BE2C (cell line): Measurements from ENCODE around the gene DNLZ.

Experiments used
- DNase-seq: peaks from one replicate; pipeline ENCODE4 v3.0.0-alpha.2; 2020
- H3K27me3 ChIP-seq: fragments of 250-450 bp; sonication (Bioruptor Pico); 2 replicates; pipeline ENCODE4 v1.5.1; 2020; ENCODE audit warnings: mild to moderate bottlenecking
- H3K36me3 ChIP-seq: fragments of 250-450 bp; sonication (Bioruptor Pico); 2 replicates; pipeline ENCODE4 v1.5.1; 2020; ENCODE audit warnings: mild to moderate bottlenecking
- H3K4me1 ChIP-seq: fragments of 250-450 bp; sonication (Bioruptor Pico); 2 replicates; pipeline ENCODE4 v1.5.1; 2020
- H3K4me3 ChIP-seq: 2 replicates; pipeline ENCODE4 v1.5.1; 2011; ENCODE audit warnings: low read depth, low read length
- H3K9me3 ChIP-seq: fragments of 250-450 bp; sonication (Bioruptor Pico); 2 replicates; pipeline ENCODE4 v1.5.1; 2020
- TF ChIP-seq, protein P1 (sequence below): IDR thresholded peaks from 2 replicates; pipeline ENCODE4 v1.5.1; 2012; ENCODE audit warnings: mild to moderate bottlenecking, low read depth, low read length

DNLZ gene

GRCh38 chr9:136341042-136341655 is 22.4 kb downstream of the DNLZ start:
- H3K27me3 ChIP-seq = no peaks in the 10 kb centered on the region
- no peaks in the 10 kb centered on the region for H3K9me3 ChIP-seq
- TF ChIP-seq, protein P1, sequence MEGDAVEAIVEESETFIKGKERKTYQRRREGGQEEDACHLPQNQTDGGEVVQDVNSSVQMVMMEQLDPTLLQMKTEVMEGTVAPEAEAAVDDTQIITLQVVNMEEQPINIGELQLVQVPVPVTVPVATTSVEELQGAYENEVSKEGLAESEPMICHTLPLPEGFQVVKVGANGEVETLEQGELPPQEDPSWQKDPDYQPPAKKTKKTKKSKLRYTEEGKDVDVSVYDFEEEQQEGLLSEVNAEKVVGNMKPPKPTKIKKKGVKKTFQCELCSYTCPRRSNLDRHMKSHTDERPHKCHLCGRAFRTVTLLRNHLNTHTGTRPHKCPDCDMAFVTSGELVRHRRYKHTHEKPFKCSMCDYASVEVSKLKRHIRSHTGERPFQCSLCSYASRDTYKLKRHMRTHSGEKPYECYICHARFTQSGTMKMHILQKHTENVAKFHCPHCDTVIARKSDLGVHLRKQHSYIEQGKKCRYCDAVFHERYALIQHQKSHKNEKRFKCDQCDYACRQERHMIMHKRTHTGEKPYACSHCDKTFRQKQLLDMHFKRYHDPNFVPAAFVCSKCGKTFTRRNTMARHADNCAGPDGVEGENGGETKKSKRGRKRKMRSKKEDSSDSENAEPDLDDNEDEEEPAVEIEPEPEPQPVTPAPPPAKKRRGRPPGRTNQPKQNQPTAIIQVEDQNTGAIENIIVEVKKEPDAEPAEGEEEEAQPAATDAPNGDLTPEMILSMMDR = no peak
- no peak overlapping the region for H3K4me3 ChIP-seq
- peaks cover 17% of the 10 kb centered on the region for H3K4me1 ChIP-seq
- DNase-seq = no peak
- peaks cover 36% of the 10 kb centered on the region for H3K36me3 ChIP-seq

DNA sequence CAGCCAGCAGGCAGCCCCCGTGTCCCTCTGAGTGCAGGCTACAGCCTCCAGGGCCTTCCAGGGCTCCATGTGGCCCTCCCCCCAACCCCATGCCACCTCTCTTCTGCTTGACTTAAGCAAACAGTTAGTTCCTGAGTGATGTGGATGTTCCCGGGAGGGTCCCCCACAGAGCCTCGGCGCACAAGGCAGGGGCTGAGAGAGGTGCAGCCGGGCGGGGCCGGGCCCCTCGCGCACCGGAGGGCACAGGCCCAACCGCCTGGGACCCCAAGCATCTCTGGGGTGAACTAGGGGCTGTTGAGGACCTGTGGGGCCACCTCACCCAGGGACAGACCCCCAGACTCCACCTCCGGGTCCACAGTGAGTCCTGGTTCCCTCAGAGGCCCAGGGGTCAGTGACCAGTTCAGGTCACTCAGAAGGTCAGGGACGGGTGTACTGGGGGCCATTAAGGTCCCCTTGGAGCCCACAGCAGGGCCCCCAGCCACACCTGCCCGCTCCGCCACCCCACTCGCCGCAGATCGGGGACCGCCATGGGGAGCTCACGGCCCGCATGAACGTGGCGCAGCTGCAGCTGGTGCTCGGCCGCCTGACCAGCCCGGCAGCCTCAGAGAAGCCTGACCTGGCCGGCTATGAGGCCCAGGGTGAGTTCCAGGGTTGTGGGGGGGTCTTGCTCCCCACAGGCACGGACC is 23.0 kb downstream of the DNLZ start:
- Histone ChIP-seq H3K36me3 (peaks cover 41% of the 10 kb centered on the region), H3K4me3 (no peak overlapping the region), H3K27me3 (no peaks in the 10 kb centered on the region), H3K9me3 (no peaks in the 10 kb centered on the region), H3K4me1 (peaks cover 10% of the 10 kb centered on the region)
- no peak for DNase-seq
- TF ChIP-seq, protein P1 = no peak

GRCh38 chr9:136339958-136340310 is 23.6 kb downstream of the DNLZ start:
- Histone ChIP-seq H3K9me3 (no peaks in the 10 kb centered on the region), H3K36me3 (peaks cover 44% of the 10 kb centered on the region), H3K27me3 (no peaks in the 10 kb centered on the region), H3K4me1 (peaks cover 5% of the 10 kb centered on the region), H3K4me3 (no peak overlapping the region)
- no peak for DNase-seq
- TF ChIP-seq, protein P1 = no peak

DNA sequence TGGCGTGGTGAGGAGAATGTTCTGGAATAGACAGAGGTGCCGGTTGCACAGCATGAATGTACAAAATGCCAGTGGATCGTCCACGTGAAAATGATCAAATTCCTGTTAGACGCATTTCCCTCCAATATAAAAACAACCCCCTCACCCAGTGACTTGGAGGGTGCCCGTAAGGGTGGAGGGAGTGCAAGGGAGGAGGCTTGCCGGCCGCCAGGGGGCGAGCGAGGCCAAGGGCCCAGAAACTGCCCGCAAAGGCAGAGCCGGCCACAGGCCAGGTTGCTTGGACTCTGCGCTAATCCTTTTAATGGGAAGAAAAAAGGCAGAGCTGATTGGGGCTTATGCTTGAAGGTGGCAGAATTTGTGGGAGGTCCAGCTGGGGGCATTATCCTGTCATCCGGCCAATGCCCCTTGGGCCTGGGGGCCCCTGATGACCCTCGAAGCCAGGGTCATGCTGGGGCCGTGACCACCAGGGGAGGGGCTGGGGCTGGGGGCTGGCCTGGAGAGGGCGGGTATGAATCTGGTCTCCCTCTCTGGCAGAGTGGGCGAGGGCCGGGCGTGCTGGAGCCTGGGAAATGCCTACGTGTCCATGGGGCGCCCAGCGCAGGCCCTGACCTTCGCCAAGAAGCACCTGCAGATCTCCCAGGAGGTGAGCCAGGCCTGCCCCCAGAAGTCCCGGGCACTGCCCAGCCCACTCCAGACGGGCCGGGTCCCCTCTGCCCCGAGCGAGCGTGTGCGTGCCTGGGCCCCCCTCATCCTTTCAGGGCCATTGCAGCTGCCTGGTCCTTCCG is 24.2 kb downstream of the DNLZ start:
- Histone ChIP-seq H3K27me3 (no peaks in the 10 kb centered on the region), H3K4me1 (peaks cover 5% of the 10 kb centered on the region), H3K9me3 (no peaks in the 10 kb centered on the region), H3K36me3 (peaks cover 46% of the 10 kb centered on the region), H3K4me3 (no peak overlapping the region)
- peak; percentile 87 for DNase-seq
- TF ChIP-seq, protein P1 = peak; percentile 98

DNA sequence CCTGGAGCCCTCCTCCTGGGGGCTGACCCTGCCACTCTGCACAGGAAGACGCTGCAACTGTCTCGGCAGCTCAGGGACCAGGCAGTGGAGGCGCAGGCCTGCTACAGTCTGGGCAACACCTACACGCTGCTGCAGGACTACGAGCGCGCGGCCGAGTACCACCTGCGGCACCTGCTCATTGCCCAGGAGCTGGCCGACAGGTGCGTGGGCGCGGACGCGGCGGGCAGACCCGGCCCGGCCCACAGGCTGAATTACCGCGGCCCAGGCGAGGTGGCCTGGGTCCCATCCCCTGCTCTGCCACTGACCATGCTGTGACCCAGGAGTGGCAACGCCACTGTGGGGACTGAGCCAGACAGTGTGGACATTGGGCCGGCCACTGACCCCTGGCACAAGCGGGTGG is 25.0 kb downstream of the DNLZ start:
- Histone ChIP-seq H3K9me3 (no peaks in the 10 kb centered on the region), H3K4me1 (peaks cover 5% of the 10 kb centered on the region), H3K4me3 (no peak overlapping the region), H3K36me3 (peaks cover 48% of the 10 kb centered on the region), H3K27me3 (no peaks in the 10 kb centered on the region)
- DNase-seq = no peak
- TF ChIP-seq, protein P1 = no peak
